ENCODE results near the gene THAP11. TPM values are rescaled to one million over a fixed set of nuclear protein-coding genes. Genes with fewer than 3 reads are reported as not detected.

The THAP11 gene
- total RNA-seq, 2 experiments from 2014 or later = 40.6 to 40.7 TPM

GRCh38 chr16:67801883-67802282 lies 40.2 kb upstream of the THAP11 start:
- Mint-ChIP-seq H3K4me1 (ENCODE audit: low read depth) (peaks cover 55% of the 10 kb centered on the region), H3K4me3 (no peak overlapping the region), H3K9me3 (no peaks in the 10 kb centered on the region), H3K27me3 (no peaks in the 10 kb centered on the region), H3K36me3 (ENCODE audit: low read depth) (peaks cover 62% of the 10 kb centered on the region), H3K27ac (peak overlapping the region; percentile 78)
- POLR2A ChIA-PET = interaction anchor here (1.0 to 1.3 kb wide), 2 partner anchors 17 to 240 kb away, joined by 3 to 4 read pairs; no protein-coding TSS in a partner anchor
- CTCF ChIA-PET = interaction anchor here (0.8 to 5.8 kb wide), 5 partner anchors 15 to 378 kb away, joined by 3 to 37 read pairs (median 3); partner anchors contain the start of gene NRN1L
- DNase-seq (peak; percentile 41), ATAC-seq (no peak)
- TF ChIP-seq CTCF (IDR thresholded peaks at IDR 0.05) = no peak
- intact Hi-C loops (cut with micrococcal nuclease) = no loop called here

- Mint-ChIP-seq H3K27me3 (no peaks in the 10 kb centered on the region), H3K4me1 (ENCODE audit: low read depth) (peaks cover 57% of the 10 kb centered on the region), H3K9me3 (no peaks in the 10 kb centered on the region), H3K36me3 (ENCODE audit: low read depth) (peaks cover 52% of the 10 kb centered on the region), H3K27ac (peak overlapping the region; percentile 59), H3K4me3 (peak overlapping the region; percentile 94)
- CTCF ChIA-PET = interaction anchor here (0.6 to 5.8 kb wide), 5 partner anchors 11 to 131 kb away, joined by 3 to 37 read pairs (median 3); no protein-coding TSS in a partner anchor
- ATAC-seq (no peak), DNase-seq (peak; percentile 57)
- intact Hi-C loops (cut with micrococcal nuclease) = no loop called here
- no peak for TF ChIP-seq CTCF (IDR thresholded peaks at IDR 0.05)
- POLR2A ChIA-PET = no interaction called here
These were observed 38.2 kb upstream of the THAP11 start for GRCh38 chr16:67803894-67804293.

- no peak for ATAC-seq
- Mint-ChIP-seq H3K9me3 (no peaks in the 10 kb centered on the region), H3K36me3 (ENCODE audit: low read depth) (peaks cover 49% of the 10 kb centered on the region), H3K4me1 (ENCODE audit: low read depth) (peaks cover 54% of the 10 kb centered on the region), H3K4me3 (peak overlapping the region; percentile 94), H3K27me3 (no peaks in the 10 kb centered on the region), H3K27ac (peak overlapping the region; percentile 97)
- ChIA-PET POLR2A (no interaction called here), CTCF (interaction anchor here (1.2 to 5.8 kb wide), 3 partner anchors 10 to 133 kb away, joined by 3 to 37 read pairs (median 4); no protein-coding TSS in a partner anchor)
- intact Hi-C loops (cut with micrococcal nuclease) = loop anchor here (5.0 kb wide), 1 partner anchor 37 kb away; the partner anchor contains the start of gene THAP11
- DNase-seq = peak; percentile 21
- no peak for TF ChIP-seq CTCF (IDR thresholded peaks at IDR 0.05)
These were observed 37.1 kb upstream of the THAP11 start for GRCh38 chr16:67804853-67805542.

- peaks cover 45% of the 10 kb centered on the region for H3K4me1 Mint-ChIP-seq (ENCODE audit: low read depth)
- H3K36me3 Mint-ChIP-seq (ENCODE audit: low read depth) = peaks cover 40% of the 10 kb centered on the region
- intact Hi-C loops (cut with micrococcal nuclease) = loop anchor here (5.0 kb wide), 1 partner anchor 36 kb away; the partner anchor contains the start of gene THAP11
- ChIA-PET POLR2A (interaction anchor here (0.6 to 3.3 kb wide), 6 partner anchors 27 to 325 kb away, joined by 3 to 18 read pairs (median 4); partner anchors contain the start of genes ATP6V0D1, CTCF and EDC4), CTCF (interaction anchor here (0.7 to 5.8 kb wide), 8 partner anchors 10 to 285 kb away, joined by 3 to 48 read pairs (median 5); no protein-coding TSS in a partner anchor)
- H3K4me3 Mint-ChIP-seq = peak overlapping the region; percentile 94
- no peak for TF ChIP-seq CTCF (IDR thresholded peaks at IDR 0.05)
- DNase-seq (peak; percentile 19), ATAC-seq (no peak)
- no peaks in the 10 kb centered on the region for H3K9me3 Mint-ChIP-seq
- H3K27ac Mint-ChIP-seq = peak overlapping the region; percentile 97
- no peaks in the 10 kb centered on the region for H3K27me3 Mint-ChIP-seq
These were observed 36.2 kb upstream of the THAP11 start for GRCh38 chr16:67805718-67806427.

All from activated CD8-positive, alpha-beta T cell treated with anti-CD3 and anti-CD28 coated beads for 36 hours (primary cell).